Measurements from ENCODE around the gene PFAS.
A peak's percentile ranks its signal among the peaks of the same experiment; 100 is the strongest.
"Not testable (repeated sequence)": the region's sequence is repeated elsewhere in the genome, so short reads cannot be mapped to it uniquely, and the experiment has no call there.

PFAS gene

GRCh38 chr17:8231701-8232100 is 17.4 kb upstream of the PFAS start:
- no peak for FAIRE-seq

GRCh38 chr17:8234361-8235270 is 14.5 kb upstream of the PFAS start:
- no peak for FAIRE-seq

GRCh38 chr17:8235676-8236075 is 13.4 kb upstream of the PFAS start:
- FAIRE-seq = no peak

- FAIRE-seq = no peak
These were observed 11.9 kb upstream of the PFAS start for GRCh38 chr17:8237175-8237574.

- FAIRE-seq = no peak
These were observed 11.2 kb upstream of the PFAS start for GRCh38 chr17:8237886-8238285.

- no peak for FAIRE-seq
These were observed 5.3 kb upstream of the PFAS start for GRCh38 chr17:8243827-8244226.

- FAIRE-seq = no peak
These were observed 4.3 kb upstream of the PFAS start for GRCh38 chr17:8244768-8245167.

- no peak for FAIRE-seq
These were observed 772 bp downstream of the PFAS start for GRCh38 chr17:8249621-8250500.

GRCh38 chr17:8251411-8251810 is 2.3 kb downstream of the PFAS start:
- FAIRE-seq = not testable (repeated sequence)

GRCh38 chr17:8253801-8254200 is 4.7 kb downstream of the PFAS start:
- no peak for FAIRE-seq

GRCh38 chr17:8254881-8255280 is 5.8 kb downstream of the PFAS start:
- no peak for FAIRE-seq

- no peak for FAIRE-seq
These were observed 6.4 kb downstream of the PFAS start for GRCh38 chr17:8255499-8255898.

- no peak for FAIRE-seq
These were observed 7.2 kb downstream of the PFAS start for GRCh38 chr17:8256291-8256690.

GRCh38 chr17:8256691-8257090 is 7.6 kb downstream of the PFAS start:
- no peak for FAIRE-seq

GRCh38 chr17:8257801-8258200 is 8.7 kb downstream of the PFAS start:
- FAIRE-seq = no peak

- FAIRE-seq = no peak
These were observed 15.2 kb downstream of the PFAS start for GRCh38 chr17:8264320-8264719.

- no peak for FAIRE-seq
These were observed 15.9 kb downstream of the PFAS start for GRCh38 chr17:8264836-8265542.

GRCh38 chr17:8266648-8267479 is 17.8 kb downstream of the PFAS start:
- FAIRE-seq = no peak

- peak; percentile 98 for FAIRE-seq
These were observed 18.5 kb downstream of the PFAS start for GRCh38 chr17:8267480-8268147.

- FAIRE-seq = no peak
These were observed 19.6 kb downstream of the PFAS start for GRCh38 chr17:8268550-8269298.

GRCh38 chr17:8272421-8272820 is 23.3 kb downstream of the PFAS start:
- no peak for FAIRE-seq
